ENCODE results near the gene BIN1.

- TF ChIP-seq CTCF (IDR thresholded peaks at IDR 0.05) (no peak), POLR2A (IDR thresholded peaks at IDR 0.05) (no peak)
These were observed 25.8 kb downstream of the BIN1 start for GRCh38 chr2:127080938-127081755.

Measured in transverse colon (tissue), 3 donors.